B cell (primary cell): Measurements from ENCODE around the gene ZMIZ1.

Experiments
- CTCF ChIP-seq: fragments of 200-600 bp; IDR thresholded peaks from one replicate; pipeline ENCODE4 v1.8.0; 2022; ENCODE audit warnings: antibody characterized with exemption, mild to moderate bottlenecking
- EZH2 ChIP-seq: IDR thresholded peaks from 2 replicates; pipeline ENCODE4 v1.6.1; 2012; ENCODE audit warnings: borderline replicate concordance, low read depth, mild to moderate bottlenecking, moderate library complexity, low read length; ENCODE audit not compliant: insufficient read depth, poor library complexity, severe bottlenecking

GRCh38 chr10:79167537-79167936 lies 98.8 kb downstream of the ZMIZ1 start:
- TF ChIP-seq CTCF (no peak), EZH2 (no peak)
